Measurements from ENCODE around the gene CLDN24. TPM values are rescaled to one million over a fixed set of nuclear protein-coding genes. Genes with fewer than 3 reads are reported as not detected.

Gene CLDN24
- total RNA-seq, 1 experiment from 2014 or later, result not detected

GRCh38 chr4:183354219-183354618 lies 32.0 kb upstream of the CLDN24 start:
- in situ Hi-C loops (cut with HindIII; ENCODE audit: low pct_unique_long_range_greater_than_20kb, low sequenced_read_pairs), result no loop called here
- Histone ChIP-seq H3K36me3 (ENCODE audit: control insufficient read depth, insufficient read depth, low read length) (no peaks in the 10 kb centered on the region), H3K4me1 (ENCODE audit: control insufficient read depth, insufficient read depth, low read length) (no peaks in the 10 kb centered on the region), H3K27me3 (ENCODE audit: control insufficient read depth, insufficient read depth, low read length) (no peaks in the 10 kb centered on the region), H3K4me3 (ENCODE audit: low read depth in 2 of 2, low read length in 2 of 2) (no peak overlapping the region), H3K9me3 (ENCODE audit: control insufficient read depth, insufficient read depth, low read depth, low read length) (no peaks in the 10 kb centered on the region), H3K27ac (ENCODE audit: low read length) (no peak overlapping the region)
- BruUV-seq (replicated peaks), result no TSS peak
- CTCF ChIA-PET, result no interaction called here
- intact Hi-C loops (cut with micrococcal nuclease; ENCODE audit: unreplicated experiment), result no loop called here
- POLR2A ChIA-PET, result no interaction called here
- no peak for TF ChIP-seq TCF7L2 (IDR thresholded peaks at IDR 0.05; ENCODE audit: low read depth, low read length)
- TF ChIP-seq SIN3A (IDR thresholded peaks at IDR 0.05; ENCODE audit: borderline replicate concordance, insufficient read depth, low read depth, low read length), result no peak
- no peak for TF ChIP-seq POLR2AphosphoS5 (IDR thresholded peaks at IDR 0.05; ENCODE audit: low read depth, low read length)
- no peak for TF ChIP-seq REST (IDR thresholded peaks at IDR 0.05; ENCODE audit: insufficient read depth in 1 of 2, low read depth in 2 of 2, low read length in 1 of 2)
- no peak for TF ChIP-seq CTCF (IDR thresholded peaks at IDR 0.05)
- ATAC-seq, result no peak
- DNase-seq (ENCODE audit: low read depth, low spot score), result no peak

- ChIA-PET POLR2A (interaction anchor here (0.5 kb wide), 1 partner anchor 9 kb away, joined by 3 read pairs; no protein-coding TSS in a partner anchor), CTCF (no interaction called here)
- no peak overlapping the region for H3K27ac ChIP-seq (ENCODE audit: low read length)
- no peaks in the 10 kb centered on the region for H3K4me1 ChIP-seq (ENCODE audit: control insufficient read depth, insufficient read depth, low read length)
- H3K27me3 ChIP-seq (ENCODE audit: control insufficient read depth, insufficient read depth, low read length), result no peaks in the 10 kb centered on the region
- no peak; the same call in 1 of the 2 replicates for ATAC-seq
- in situ Hi-C loops (cut with HindIII; ENCODE audit: low pct_unique_long_range_greater_than_20kb, low sequenced_read_pairs) (no loop called here), intact Hi-C loops (cut with micrococcal nuclease; ENCODE audit: unreplicated experiment) (no loop called here)
- H3K36me3 ChIP-seq (ENCODE audit: control insufficient read depth, insufficient read depth, low read length), result no peaks in the 10 kb centered on the region
- TF ChIP-seq POLR2AphosphoS5 (IDR thresholded peaks at IDR 0.05; ENCODE audit: low read depth, low read length) (no peak), REST (IDR thresholded peaks at IDR 0.05; ENCODE audit: insufficient read depth in 1 of 2, low read depth in 2 of 2, low read length in 1 of 2) (no peak), SIN3A (IDR thresholded peaks at IDR 0.05; ENCODE audit: borderline replicate concordance, insufficient read depth, low read depth, low read length) (no peak), CTCF (IDR thresholded peaks at IDR 0.05) (no peak), TCF7L2 (IDR thresholded peaks at IDR 0.05; ENCODE audit: low read depth, low read length) (no peak)
- H3K4me3 ChIP-seq (ENCODE audit: low read depth in 2 of 2, low read length in 2 of 2), result no peak overlapping the region
- H3K9me3 ChIP-seq (ENCODE audit: control insufficient read depth, insufficient read depth, low read depth, low read length), result no peaks in the 10 kb centered on the region
- no peak for DNase-seq (ENCODE audit: low read depth, low spot score)
- BruUV-seq (replicated peaks), result no TSS peak
These were observed 31.3 kb upstream of the CLDN24 start for GRCh38 chr4:183353557-183353956.

Measured in Panc1 (cell line).